SKM-1 treated with dmso at 0.1 percent for 144 hours (cell line): ENCODE data around the gene ISL2.

ENCODE experiments used
- DNase-seq: peaks from one replicate; lab custom pipeline; 2025; ENCODE audit not compliant: unreplicated experiment; lab: John Stamatoyannopoulos, UW

Gene ISL2

DNA sequence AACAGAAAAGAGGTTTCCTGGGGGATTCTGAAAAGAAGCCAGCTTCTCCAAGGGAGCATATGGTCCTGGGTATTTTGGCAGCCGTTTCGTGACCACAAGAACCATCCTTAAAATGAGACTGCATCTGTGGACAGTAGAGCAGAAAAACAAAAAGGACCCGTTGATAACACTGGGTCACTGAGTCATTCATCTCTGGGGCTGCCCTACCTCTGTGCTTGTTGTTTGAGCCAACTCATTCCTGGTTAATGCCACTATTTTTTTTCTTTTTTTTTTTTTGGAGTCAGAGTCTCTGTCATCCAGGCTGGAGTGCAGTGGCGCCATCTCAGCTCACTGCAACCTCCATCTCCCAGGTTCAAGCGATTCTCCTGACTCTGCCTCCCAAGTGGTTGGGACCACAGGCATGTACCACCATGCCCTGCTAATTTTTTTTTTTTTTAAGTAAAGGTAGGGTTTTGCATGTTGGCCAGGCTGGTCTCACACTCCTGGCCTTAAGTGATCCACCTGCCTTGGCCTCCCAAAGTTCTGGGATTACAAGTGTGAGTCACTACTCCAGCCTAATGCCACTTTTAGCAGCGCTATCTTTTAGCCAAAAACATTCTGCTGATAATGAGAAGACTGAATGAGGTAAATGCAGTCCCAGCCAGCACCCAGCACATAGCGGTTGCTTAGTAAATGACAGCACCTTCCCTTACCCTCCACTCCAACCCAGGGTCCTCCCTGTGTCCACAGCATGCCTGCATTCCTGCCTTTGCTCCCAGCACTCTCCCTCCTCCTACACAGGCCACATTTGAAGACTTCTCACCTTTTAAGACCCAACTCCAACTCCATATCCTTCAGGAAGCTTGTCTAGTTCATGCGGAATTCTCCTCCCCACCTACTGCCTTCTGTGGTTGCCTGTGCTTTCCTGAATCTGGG, 9.1 kb upstream of the ISL2 start:
- no peak for DNase-seq

DNA sequence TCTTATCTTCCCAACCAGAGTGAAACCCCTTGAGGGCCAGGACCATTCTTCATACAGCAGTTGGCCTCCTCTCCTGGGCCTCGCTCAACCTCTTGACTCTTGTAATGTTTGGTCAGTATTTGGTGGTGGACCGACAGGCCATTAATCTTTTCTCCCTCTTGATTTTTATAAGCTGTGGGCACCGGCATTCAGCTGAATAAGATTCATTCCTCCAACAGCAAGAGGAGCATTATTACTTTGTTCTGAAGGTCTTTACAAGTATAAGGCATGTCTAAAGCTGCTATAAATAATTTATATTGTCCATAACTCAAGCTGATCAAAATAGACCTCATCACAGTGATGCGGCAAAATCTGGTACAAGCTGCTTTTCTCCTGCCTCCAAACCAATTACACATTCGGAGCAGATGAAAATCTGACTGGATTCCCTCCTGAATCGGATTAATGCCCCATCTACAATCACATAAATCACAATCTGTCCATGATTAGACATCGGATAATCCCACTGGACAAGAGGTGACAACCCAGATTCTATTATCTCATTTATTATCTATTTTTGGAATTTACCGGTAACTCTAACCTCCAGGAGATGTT, 8.4 kb upstream of the ISL2 start:
- DNase-seq = no peak

DNA sequence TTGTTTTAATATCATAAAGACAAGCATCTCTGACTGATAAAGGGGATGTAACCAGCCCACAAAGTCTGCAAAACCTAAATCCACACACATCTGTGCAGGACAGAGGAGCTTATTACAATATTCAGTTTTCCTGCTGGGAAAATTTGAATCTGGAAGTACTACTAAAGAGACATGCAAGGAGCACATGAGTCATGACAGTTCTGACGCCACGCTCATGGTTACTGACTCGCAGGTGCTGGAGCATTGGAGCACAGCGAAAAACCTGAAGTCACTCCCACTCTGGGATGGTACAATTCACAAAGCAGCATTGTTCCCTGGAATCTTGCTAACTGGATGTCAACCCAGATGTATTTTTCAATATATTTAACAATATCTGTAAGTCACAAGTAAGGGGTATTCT, 7.6 kb upstream of the ISL2 start:
- no peak for DNase-seq

DNA sequence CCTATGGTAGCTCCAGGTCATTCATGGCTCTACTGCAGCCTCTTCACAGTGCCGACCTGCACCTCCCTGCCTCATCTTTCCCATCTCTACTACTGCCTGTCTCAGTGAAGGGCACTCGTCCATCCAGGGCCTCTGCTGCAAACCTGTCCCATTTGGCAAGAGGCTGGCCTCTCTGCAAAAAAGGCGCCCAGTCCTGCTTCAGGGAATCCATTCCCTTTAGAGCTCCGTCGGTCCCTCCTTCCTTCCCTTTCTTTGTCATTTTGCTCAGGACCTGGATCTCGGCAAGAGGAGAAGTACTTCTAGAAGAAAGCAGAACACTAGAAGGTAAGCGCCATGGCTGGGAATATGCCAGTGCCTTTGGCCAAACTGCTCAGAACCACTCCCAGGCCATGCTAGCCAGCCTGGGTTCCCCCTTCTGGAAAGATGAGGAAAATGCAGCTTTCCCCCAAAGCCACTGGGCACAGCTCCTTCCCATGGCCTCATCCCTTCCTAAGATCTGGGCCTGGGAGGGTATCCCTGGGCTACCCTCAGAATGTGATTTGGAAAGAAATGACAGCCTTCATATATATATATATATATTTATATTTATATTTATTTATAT, 6.4 kb upstream of the ISL2 start:
- DNase-seq = peak; percentile 41

DNA sequence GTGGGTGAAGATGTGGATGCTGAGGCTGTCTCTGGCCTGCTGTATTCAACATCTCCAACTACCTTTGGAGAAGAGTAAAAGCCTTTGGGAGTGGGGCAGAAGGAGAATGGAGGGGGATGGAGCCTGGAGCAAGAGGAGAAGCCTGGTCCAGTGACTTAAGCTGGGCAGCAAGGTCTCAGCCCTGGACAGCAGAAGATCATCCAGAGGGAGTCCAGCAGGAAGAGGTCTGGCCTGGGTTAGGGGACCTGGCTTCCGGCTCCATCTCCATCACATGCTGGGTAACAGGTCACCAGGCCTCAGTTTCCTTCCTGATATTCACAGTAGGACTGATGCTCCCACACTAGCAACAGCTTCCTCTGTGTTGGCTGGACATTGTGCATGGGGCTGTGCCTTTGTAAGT, 3.8 kb upstream of the ISL2 start:
- no peak for DNase-seq

DNA sequence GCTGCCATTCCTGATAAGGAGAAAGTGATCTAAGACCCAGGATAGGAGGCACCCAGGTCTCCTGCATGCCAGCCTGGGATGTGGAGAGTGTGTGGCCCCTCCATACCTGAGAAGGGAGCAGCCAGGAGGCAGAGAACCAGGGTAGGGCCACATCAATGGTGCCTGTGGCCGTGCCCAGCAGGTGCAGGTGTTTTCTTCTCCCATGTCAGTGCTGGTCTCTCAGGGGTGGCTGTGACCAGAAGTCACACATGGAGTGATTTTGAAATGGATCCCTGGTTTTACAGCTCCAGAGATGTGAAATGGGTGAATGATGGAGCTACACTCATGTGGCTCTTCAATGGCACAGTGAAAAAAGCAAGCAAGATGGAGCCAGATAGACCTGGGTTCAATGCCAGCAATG, 3.3 kb upstream of the ISL2 start:
- DNase-seq = no peak

DNA sequence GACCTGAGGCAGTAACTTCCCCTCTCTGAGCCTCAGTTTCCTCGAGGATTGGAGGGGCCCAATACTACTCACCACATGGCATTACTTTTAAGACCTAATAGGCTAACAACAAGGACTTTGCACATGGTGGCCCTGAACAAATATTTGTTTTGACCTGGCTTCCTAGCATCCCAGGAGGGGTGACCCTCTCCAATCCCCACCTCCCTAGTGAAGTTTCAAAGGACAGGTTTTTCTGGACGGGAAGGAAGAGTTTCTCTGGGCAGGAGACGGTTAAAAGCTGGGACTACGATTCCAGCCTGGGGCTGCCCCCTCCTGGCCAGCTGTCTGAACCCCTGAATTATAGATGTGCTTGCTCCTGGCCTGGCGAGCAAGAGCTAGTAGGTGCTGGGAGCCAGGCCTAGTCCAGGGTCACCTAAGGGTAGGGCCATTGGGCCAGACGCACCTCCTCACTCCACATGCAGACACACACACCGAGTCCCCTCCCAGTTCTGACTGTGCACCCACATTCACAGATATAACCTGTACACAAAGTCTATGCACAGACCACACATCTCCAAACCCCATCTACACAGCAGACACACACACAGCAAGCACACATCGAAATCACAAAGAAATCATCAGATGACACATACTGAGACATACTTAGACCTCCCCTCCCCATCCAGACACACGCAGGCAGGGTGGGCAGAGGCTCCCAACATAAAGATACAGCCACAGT, 2.7 kb upstream of the ISL2 start:
- DNase-seq = no peak

DNA sequence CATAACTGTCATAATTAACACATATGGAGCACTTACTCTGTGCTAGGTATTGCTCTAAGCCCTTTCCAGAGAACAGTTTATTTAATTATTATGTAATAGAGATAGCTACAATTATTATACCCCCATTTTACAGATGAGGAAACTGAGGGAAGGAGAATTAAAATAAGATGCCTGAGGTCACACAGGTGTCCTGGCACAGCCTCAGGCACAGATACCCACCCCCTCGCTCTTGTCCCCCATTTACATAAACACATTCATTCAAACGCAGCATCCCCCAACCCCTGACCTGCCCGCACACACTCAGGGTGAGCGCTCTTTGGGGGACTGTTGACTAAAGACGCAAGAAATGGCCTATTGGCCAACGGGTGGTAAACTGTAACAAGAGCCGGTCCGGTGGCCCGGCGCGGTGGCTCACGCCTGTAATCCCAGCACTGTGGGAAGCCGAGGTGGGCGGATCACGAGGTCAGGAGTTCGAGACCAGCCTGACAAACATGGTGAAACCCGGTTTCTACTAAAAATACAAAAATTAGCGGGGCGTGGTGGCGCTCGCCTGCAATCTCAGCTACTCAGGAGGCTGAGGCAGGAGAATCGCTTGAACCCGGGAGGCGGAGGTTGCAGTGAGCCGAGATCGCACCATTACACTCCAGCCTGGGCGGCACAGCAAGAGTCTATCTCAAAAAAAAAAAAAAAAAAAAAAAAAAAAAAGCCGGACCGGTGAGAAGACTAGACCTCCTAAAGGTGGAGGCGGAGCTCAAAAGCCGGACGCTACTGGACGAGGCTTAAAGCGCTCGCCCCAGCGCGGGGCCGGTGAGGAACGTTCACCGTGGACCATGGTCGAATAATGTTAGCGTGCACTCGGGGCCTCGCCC, 1.9 kb upstream of the ISL2 start:
- no peak for DNase-seq

DNA sequence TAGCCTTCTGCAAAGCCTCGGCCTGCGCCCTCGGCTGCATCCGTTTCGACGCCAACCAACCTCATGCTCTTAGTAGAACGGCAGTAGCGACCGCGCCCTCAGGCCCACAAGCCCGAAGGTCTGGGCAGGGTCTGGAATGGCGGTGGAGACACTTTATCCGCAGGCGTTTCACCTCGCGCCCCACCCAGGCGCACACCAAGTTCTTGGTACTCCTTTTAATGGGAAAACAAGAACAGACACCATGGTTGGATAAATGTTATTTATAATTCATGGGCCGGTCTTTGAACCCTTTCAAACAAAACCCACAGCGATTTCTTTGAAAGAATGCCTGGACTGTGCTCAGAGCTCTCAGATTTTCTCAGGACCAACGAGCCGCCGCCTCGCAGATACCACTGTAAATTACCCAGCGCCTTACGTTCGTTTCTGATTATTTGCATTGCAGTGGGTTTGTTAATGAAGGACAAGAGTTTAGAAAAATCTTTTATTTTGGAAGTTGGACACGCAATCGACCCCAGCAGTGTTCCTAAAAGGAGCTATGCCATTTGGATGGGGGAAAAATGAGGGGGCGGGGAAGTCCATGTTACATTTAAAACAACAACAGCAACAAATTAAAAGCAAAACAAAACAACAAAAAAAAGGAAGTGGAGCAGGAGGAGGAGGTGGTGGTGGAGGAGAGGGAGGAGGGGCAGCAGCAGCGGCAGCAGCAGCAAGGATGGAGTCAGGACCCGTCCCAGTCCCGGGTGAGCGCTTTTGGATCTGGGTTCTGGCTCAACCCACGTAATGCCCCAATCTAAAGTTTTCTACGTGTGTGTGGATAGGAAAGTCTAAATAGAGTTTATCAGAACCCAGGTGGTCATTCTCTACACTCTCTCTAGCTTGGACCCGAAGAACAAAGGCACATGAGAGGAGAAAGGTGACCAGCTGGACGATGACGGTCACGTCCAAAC, 993 bp upstream of the ISL2 start:
- no peak for DNase-seq

DNA sequence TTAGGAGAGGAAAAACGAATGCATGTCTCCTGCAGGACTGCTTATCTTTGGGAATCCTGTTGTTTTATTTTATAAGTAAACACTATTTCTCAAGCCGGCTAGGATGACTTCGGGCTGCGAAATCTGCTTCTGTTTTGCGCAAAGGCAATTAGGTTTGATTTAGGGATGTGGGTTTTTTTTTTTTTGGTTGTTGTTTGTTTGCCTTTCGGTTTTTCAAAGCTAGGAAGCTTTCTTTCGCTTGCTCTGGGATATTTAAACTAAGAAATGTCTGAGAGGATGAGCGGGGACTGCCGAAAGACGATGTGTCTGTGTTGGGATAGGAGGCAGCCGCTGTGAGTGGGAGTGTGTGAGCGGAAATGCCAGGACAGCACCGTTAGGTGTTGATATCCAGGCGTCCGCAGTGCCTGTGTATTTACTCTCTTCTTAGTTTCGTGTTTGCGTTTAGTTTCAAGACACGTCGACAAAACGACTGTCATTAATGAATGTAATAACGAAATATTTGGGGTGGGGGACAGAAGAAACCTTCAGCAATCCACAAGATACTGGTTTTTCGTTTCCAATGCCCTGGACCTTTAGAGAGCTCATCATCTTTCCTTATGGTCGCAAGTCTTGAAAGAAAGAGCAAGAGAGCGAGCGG, 604 bp downstream of the ISL2 start:
- DNase-seq = no peak

DNA sequence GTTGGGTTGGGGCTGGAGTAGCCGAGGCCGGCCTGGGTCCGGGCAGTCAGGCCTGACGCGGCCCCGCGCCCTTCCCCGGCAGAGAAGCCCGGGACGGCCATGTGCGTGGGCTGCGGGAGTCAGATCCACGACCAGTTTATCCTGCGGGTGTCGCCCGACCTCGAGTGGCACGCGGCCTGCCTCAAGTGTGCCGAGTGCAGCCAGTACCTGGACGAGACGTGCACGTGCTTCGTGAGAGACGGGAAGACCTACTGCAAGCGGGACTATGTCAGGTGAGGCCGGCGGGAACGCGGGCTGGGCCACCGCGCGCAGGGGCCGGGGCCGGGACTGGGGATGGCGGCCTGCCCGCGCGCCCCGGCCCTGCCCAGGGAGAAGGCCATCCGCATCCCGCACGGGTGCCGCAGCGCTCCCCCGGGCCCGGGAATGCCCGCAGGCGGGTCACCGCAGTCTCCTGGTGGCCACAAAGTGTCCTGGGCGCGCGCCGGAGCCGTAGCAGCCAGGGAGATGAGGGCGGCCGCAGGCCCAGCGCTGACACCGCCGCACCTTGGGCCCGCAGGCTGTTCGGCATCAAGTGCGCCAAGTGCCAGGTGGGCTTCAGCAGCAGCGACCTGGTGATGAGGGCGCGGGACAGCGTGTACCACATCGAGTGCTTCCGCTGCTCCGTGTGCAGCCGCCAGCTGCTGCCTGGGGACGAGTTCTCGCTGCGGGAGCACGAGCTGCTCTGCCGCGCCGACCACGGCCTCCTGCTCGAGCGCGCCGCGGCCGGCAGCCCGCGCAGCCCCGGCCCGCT, 1.3 kb downstream of the ISL2 start:
- DNase-seq = no peak

DNA sequence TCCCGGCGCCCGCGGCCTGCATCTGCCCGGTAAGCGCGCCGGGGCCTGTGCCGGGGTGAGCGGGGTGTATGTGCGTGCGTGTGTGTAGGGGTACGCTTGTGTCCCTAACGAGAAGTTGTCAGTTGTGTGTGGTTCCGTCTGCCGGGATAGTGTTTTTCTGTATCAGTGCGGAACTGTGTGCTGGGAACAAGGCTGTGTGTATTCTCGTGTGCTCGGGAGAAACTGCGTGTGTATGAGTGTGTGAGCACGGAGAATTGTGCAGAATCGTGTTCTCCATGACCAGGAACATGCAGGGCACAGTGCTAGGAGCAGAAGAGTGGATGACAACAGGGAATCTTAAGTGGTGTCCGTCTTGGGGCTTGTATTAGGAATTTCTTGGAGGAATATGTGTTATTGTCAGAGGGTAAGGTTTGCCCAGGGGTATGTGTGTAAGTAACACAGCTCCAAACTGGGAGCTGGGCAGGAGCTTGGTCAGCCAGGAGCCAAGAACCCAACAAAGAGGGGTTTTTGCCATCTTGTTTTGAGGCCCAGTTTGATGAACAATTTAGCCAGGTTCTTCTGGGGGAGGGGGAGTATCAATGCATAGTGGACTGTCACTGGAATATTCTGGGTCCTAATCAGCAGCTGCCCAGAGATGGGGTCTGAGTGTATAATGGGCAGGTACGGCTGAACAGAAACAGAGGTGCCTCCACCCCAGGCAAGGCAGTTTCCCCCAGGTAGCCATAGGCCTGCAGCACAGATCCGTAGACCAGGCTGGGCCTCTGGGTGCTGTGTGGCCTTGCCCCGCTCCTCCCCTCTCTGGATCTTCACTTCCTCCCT, 2.1 kb downstream of the ISL2 start:
- peak; percentile 16 for DNase-seq

DNA sequence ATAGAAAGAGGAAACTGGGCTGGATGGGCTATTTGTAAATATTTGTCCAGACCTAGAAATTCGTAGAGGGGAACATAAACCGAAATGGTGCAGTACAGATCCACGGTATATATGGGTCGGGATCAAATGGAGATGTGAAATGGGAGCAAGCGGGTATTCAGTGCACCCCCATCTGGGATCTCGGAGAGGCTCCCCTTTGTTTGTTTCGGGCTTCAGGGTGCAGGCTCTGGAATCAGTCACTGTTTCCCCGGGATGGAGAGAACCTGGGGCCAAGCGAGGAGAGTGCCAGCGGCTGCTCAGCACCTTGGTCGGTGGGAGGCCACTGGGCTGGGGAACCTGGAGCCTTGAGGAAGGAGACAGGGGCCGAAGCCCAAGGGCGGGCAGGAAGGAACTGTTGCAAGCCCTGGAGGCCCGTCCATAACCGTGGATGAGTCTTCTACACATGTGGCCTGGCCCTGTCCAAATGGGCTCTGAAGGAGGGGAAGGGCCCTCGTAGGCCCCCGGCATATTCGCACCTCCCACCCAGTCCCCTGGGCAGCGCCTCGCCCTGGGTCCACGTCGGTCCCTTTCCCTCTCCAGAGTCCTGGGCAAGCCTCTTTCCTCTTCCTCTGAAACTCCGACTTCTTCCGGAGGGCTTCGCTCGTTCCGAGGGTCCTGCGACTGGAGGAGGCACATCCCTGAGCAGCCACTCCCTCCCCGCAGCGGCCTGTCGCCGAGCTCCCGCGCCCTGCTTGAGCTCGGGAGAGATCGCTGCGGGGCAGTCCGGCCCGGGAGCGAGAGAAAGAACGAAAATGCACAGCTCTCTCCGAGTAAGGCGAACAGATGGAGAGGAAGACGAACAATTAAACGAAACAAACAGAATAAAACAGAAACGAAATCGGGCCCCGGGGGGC, 3.0 kb downstream of the ISL2 start:
- no peak for DNase-seq

DNA sequence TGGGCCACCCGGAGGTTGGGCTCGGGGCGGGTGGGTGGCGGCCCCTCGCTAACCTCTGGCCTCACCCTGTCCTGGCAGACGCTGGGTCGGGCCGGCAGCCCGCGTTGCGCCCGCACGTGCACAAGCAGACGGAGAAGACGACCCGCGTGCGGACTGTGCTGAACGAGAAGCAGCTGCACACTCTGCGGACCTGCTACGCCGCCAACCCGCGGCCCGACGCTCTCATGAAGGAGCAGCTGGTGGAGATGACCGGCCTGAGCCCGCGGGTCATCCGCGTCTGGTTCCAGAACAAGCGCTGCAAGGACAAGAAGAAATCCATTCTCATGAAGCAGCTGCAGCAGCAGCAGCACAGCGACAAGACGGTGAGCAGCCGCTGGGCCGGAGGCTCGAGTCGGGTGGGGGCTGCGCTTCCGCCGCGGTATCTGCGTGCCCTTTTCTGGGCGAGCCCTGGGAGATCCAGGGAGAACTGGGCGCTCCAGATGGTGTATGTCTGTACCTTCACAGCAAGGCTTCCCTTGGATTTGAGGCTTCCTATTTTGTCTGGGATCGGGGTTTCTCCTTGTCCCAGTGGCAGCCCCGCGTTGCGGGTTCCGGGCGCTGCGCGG, 3.7 kb downstream of the ISL2 start:
- no peak for DNase-seq

DNA sequence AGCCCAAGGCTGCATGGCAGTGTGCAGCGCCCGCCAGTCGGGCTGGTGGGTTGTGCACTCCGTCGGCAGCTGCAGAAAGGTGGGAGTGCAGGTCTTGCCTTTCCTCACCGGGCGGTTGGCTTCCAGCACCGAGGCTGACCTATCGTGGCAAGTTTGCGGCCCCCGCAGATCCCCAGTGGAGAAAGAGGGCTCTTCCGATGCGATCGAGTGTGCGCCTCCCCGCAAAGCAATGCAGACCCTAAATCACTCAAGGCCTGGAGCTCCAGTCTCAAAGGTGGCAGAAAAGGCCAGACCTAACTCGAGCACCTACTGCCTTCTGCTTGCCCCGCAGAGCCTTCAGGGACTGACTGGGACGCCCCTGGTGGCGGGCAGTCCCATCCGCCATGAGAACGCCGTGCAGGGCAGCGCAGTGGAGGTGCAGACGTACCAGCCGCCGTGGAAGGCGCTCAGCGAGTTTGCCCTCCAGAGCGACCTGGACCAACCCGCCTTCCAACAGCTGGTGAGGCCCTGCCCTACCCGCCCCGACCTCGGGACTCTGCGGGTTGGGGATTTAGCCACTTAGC, 4.3 kb downstream of the ISL2 start:
- no peak for DNase-seq
